ENCODE results near the gene TMEM52.

The TMEM52 gene

DNA sequence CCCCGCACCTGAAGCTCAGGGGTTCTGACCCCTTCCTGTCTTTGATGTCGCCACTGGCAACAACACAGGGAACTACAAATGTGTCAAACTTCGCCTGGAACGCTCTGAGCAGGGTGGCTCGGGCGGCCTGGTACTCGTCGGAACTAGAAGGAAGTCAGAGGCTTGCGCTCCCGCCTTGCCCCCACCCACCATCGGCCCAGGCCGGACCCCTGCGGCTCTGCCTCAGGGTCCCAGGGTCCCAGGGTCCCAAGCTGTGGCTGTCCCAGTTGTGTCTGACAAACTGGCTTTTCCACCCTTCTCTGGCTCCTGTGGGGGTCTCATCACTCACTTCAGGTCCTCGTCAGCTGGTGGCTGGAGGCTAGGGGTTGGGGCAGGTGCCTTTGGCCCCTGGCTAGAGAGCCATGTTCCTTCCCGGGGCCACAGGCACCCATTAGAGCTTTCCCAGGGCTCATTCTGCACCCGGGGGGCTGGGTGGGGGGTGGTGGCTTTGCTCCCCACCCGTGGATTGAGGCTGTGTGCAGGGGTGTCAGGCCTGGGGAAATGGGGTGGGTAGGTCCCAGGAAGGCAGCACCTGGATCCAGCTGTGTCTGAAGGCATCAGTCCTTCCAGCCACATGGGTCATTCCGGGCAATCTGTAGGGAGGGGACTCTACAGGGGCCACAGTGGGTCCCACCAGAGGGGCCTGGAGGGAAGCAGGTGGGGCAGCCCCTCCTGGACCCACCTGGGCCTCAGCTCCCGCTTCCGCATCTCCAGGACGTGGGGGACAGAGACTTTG, 8.0 kb upstream of the TMEM52 start:
- DNase-seq (ENCODE audit: low spot score) = no peak

DNA sequence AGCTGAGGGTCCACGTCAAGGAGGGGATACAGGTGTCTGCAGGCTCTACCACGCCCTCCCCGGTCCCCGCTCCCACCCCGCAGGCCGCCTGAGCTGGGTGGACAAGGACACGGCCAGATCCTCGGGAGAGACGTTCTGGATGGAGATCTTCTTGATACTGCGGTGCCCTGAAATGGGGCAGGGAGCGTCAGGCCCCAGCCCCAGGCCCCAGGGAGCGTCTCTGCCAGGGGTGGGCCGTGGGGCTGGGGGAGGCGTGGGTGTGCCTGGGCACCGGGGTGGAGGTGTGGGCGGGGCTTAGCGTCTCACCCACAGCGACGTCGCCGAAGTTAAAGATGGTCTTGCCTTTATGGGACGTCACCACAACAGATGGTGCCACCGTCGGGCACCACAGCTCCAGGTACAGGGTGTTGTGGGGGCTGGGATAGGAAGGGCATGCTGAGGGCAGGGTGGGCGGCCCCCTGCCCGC, 7.3 kb upstream of the TMEM52 start:
- DNase-seq (ENCODE audit: low spot score) = no peak

DNA sequence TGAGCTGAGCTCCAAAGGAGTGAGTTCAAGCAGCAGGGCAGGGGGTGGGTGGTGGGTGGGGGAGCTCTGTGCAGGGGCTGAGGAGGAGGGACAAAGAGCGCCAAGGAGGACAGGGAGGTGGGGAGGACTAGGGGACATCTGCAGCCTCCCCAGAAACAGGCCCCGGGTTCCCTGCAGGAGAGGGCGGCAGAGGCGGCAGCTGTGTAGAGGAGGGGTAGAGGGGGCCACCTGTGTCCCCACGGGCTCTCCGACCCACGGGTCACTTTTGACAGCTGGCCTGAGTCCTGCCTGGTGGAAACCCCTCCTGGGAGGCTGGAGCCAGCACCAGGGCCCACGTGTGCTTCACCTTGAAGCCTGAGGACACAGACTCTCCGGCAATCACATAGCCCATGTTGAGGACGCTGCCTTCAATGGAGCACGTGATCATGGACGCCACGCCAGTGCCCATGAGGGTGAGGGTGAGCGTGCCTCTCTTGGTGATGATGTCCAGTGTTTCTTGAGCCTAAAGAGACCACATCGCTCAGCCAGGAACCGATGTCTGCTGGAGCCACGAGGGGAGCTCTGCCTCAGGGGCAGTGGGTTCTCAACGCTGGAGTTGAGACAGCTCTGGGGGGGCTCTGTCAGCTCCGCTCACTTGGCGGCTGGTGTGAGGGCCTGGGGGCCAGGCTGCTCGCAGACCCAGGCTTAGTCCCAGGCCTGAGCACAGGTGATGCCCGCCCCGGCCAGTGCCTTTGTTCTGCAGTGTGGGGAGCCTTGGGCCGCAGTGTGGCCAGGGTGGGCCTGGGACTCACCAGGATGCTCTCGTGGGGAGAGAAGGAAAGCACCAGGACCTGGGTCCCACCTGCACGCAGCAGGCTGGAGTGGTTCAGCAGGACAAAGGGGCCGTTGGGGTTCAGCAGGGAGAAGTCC, 6.6 kb upstream of the TMEM52 start:
- DNase-seq (ENCODE audit: low spot score) = no peak

DNA sequence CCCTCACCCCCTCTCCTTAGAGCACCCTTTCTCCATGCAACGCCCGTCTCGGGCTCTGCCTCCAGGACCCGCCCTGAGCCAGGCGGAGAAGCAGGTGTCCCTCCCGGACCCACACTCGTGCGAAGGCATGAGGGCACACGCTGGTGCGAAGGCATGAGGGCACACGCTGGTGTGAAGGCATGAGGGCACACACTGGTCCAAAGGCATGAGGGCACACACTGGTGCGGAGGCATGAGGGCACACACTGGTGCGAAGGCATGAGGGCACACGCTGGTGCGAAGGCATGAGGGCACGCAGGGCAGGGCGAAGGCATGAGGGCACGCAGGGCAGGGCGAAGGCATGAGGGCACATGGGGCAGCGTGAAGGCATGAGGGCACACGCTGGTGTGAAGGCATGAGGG, 5.8 kb upstream of the TMEM52 start:
- DNase-seq (ENCODE audit: low spot score) = no peak

DNA sequence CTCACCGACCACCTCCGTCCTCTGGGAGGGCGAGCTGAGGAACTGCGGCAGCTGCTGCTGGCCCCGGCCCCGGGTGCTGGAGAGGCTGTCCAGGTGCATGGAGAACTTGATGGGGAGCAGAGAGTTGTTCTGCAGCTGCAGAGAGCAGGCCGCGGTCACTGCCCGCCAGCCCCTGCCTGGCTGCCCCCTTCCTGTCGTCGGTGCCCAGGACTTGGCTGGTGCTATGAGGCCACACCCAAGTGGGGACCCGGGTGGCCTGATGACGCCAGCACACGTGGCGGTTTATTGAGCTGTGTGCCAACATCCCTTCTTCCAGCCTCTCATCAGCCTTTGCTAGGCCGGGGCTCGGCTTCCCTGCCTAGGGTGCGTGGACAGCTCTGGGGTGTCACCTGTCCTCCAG, 5.3 kb upstream of the TMEM52 start:
- DNase-seq (ENCODE audit: low spot score) = no peak

DNA sequence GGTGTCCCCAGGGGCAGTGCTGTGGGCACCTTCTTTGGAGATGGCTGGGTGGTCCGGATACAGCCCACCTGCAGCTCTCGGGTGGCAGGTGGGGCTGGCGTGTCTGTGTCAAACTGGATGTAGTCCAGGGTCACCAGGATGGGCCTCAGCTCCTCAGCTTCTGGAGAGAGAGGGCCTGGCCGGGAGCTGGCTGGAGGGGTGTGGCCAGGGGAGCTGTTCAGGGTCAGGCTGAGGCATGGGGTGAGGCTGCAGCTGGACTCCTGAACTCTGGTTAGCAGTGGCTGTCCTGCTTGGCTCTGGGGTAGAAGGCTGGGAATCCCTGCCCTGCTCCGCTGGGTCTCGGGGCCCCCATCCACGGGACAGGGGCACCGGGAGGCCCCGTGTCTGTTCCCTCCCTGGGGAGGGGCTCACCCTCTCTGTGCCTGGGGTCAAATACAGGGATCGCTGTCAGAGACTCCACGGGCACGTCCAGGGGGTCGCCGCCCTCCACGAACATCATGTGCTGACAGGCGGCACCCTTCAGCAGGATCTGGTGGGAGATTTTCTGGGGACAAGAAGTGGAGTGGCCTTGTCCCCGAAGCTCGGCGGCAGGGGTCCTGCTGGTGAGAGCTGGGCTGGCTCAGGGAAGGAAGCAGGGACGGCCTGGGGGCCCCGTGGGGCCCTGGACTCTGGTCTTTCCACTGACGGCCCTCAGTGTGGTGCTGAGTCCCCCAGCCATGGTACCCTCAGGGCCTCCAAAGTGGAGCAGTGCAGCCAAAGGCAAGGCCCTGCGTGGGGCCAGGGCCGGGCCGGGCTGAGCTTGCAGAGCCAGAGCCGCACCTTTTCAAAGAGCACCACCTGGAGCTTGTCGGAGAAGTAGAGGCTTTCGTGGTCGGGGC, 4.1 kb upstream of the TMEM52 start:
- DNase-seq (ENCODE audit: low spot score) = no peak

DNA sequence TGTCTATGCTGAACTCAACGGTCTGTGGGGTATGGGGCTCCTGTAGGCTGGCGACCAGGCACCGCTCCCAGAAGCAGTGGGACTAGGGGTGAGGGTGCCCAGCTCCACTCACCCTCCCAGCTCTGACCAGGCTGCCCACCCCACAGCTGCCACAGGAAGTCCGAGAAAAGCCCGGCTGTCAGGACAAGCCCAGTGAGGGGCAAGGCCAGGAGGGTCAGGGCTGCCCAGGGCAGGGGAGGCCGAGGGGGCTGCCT, 3.5 kb upstream of the TMEM52 start:
- no peak for DNase-seq (ENCODE audit: low spot score)

DNA sequence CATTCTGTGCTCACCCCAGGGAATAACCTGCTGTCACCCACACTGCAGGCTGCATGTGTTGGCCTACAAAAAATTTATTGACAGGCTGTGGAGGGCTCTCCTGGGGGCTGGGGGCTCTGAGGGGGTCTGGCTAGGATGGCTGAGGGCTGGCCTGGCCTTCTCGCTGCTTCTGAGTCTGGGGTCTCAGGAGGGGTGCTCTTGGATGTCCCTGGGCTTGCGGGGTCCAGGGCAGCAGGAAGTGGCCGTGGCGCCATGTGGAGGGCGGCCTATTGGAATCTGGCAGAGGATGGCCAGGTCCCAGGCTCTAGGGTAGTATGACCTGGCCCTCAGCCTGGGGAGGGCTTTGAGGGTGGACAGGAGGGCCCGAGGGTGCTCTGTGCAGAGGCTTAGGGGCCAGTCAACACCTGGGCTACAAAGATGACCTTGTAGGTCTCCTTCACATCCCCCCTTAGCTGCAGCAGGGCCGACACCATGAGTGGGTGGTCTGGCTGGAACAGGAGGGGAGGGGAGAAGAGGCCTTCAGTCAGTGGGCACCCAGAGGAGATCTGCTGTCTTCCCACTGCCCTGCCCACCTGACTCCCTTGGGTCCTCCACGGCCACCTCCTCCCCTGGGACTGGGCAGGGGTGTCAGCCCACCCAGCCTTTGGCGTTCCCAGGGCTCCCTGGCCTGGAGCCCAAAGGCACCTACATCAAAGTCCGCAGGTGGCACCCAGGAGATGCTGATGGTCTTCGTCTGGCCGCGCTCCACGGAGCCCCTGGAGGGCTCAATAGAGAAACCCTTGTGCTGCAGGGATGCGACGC, 3.0 kb upstream of the TMEM52 start:
- no peak for DNase-seq (ENCODE audit: low spot score)

DNA sequence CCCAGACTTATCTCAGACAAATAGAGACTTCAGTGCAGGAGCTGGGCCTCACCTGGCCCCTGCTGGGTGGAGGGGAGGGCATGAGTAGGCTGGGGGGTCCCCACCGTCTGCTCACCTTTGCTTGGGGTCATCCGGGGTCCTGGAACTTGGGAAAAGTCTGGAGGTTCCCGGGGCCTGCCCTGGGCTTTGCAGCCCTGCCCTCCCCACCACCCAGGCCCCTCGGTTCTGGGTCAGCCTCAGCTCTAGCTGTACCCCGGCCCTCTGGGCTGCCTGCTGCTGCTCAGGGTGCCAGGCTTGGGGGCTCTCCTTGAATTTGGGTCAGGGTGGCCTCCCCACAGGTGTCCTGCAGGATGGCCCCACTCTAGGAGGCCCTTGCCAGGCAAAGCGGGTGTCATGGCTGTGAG, 2.4 kb upstream of the TMEM52 start:
- DNase-seq (ENCODE audit: low spot score) = no peak

DNA sequence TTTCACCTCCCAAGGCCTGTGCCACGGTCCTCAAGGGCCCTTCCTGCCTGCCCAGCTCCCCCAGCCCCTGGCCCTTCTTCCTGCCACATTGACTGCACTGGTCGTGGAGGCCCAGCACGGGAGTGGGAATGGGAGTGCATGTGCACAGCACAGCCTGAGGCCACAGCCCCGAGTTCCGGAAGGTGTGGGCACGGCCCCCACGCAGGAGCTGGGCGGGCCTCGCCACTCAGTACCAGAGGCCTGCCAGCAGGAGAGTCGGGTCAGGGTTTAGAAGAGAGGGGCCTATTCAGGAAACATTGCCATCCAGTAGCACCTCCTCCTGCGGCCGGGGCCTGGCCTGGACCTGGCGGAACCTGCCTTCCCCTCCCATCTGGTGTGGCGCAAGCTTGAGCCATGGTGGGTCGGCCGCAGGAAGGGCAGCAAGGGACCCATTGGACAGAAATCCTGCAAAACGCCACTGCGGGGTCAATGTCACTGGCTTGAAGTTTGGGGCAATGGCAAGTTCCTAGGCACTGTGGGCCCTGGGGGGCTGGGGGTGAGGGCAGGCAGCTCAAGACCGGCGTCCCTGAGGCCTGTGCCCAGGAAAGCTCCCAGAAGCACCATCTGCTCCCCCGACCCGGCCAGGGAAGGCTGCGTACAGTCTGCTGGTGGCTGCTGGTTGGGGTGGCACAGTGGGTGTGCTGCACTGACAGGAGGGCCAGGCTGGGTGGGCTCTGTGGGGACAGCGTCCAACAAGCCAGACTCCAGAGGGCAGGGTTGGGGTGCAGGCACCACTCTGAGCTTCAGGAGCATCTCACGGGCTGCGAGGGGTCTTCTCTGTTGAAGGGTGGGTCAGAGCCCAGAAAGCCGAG, 1.8 kb upstream of the TMEM52 start:
- no peak for DNase-seq (ENCODE audit: low spot score)

DNA sequence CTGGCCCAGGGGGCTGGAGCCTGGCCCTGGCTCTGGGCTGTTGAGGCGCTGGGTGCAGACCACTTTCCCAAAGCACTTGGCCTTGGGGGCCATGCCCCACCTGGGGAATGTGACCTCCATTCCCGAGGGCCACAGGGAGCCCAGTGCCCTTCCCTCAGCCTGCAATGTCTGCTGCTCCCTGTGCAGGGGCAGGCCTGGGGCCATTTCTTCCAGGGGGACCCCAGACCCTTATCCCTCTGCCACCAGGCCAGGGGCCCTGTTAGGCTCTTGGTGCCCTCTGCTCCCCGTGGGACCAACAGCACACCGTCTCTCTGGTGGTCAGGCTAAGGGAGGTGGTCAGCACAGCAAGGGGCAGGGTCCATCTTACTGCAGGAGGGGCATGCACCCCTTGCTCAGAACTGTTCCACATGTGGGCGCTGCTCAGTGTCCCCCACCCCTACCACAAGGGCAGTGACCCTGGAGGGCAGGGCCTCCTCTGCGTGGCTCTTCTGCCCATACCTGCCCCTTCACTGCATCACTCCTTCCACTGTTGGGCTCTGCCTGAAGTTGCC, 1.1 kb upstream of the TMEM52 start:
- DNase-seq (ENCODE audit: low spot score) = no peak

DNA sequence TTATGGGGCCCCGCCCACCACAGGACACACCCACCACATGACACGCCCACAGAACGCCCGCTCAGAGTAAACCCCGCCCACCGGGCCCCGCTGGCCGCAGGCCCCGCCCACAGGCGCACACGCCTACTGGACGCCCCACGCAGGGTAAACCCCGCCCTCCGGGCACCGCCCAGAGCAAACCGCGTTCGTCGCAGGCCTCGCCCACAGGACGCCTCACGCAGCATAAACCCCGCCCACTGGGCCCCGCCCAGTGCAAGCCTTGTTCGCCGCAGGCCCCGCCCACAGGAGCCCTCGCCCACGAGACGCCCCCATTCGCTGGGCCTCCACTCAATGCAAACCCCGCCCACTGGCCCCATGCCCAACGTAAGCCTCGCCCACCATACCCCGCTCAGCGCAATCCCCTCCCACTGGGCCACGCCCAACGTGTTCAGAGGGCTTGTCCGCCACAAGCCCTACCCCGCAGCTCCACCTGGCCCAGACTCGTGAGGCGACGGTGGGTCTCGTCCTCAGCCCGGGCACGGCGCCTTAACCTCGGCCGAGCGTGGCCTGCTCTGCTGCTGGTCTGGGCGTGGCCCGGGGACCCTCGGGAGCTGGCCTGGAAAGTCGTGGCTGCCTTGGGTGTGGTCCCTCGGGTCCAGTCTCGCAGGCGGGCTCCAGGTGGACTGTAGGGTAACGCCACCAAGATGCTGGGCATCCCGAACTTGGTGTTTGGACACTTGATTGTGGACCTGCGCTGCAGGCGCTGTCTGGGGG, 401 bp upstream of the TMEM52 start:
- DNase-seq (ENCODE audit: low spot score) = peak; percentile 99

DNA sequence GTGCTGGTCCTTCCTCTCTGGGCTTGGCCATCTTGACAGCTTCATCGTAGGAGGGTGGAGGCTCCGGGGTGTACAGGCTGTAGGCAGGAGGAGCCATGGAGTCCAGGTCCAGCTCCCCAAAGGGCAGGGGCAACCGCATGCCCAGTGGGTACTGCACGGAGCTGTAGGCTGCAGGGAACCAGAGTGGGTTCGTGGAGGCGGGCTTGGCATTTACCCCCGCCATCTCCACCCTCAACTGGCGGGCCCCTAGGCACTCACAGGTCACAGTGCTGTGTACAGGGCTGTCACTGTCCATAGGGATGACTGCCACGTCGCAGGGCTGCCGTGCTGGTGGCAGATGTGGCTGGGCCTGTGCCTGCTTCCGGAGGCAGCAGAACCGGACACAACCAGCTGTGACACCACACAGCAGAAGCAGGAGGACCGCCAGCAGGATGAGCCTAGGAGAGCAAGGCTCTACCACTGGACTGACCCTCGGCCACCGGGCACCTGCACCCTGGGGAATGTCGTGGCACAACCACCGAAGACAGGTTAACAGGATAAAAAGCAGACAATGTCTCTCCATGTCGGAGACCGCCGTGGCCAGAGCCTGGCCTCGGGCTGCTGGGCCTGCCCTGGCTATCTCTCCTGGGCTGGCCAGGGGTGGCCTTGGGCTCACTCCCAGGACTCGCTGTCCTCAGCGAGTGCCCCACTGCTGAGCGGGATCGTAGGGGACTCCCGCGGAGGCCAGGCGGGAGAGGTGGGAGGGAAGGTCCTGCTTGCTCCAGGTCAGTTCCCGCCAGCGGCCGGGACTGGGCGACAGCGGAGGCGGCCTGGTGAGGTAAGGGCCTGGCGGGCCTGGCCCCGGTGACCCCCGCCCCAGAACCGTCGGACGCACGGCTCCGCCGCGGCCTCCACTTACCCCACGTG, 831 bp downstream of the TMEM52 start:
- no peak for DNase-seq (ENCODE audit: low spot score)

DNA sequence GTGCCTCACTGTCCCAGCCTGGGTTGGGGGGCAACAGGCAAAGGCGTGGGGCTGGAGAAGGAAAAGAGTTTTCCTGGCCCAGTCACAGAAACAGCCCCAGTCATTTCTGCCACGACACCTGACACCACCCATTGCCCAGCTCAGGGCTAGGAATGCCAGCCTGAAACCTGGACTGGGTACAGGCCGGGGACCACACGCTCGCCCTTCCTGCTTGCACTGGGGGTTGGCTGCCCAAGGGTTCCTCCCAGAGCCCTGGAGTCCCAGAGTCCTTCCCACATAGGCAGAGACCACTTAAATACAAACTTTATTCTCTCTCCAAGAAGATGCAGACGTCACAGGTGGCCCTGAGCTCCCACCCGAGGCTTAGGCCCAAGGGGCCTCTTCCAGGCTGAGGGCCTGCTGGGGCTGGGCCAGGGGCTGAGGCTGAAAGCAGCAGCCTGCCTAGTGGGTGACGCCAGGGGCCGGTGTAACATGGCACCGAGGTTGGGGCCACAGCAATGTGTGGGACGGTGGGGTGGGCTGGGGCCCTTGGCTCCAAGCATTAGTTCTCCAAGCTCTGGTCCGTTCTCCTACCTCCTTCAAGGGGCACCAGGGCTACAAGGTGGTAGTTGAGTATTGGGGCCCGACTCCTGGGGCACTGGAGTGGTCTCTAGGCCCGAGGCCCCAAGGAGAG, 1.6 kb downstream of the TMEM52 start:
- no peak for DNase-seq (ENCODE audit: low spot score)

DNA sequence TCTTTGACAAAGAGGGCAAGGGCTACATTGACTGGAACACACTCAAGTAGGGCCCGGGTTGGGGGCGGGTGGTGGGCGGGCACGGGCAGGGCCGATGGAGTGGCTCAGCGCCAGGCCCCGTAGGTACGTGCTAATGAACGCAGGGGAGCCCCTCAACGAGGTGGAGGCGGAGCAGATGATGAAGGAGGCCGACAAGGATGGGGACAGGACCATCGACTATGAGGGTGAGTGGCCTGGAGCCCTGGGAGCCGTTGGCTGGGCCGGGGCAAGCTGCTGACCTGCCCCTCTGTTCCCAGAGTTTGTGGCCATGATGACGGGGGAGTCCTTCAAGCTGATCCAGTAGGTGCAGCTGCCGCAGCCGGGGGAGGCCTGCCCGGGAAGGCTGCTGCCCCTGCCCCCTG, 2.2 kb downstream of the TMEM52 start:
- DNase-seq (ENCODE audit: low spot score) = no peak

DNA sequence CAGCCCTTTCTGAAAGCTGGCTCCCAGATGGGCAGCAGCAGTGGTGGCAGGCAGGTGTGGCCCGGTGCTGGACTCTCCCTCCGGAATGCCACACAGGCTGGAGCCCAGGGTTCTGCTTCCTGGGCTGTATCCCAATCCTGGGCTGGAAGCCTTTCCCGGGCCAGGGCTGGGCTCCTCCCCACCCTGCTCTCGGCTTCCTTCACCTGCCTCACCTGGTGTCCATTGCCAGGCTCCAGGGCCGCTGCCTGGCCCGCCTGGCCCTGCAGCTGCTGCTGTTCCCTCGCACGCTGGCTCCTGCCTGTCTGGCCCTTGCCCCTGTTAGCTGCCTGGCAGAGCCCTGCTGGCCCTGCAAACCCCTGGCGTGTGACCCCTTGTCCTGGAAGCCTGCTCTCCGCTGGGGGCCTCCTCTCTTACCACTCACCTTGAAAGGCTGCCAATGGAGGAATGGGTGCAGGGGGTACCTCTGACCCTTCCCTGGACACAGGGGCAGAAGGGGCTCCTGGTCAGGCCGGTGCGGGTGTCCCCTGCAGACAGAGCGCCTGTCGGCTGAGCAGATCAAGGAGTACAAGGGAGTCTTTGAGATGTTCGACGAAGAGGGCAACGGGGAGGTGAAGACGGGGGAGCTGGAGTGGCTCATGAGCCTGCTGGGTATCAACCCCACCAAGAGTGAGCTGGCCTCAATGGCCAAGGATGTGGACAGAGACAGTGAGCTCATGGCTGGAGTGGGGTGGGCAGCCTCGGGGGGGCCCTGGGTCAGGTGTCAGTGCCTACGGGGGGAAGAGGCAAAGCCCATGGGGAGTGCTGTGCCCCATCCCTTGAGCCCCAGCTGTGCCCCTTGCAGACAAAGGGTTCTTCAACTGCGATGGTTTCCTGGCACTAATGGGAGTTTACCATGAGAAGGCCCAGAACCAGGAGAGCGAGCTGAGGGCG, 2.9 kb downstream of the TMEM52 start:
- no peak for DNase-seq (ENCODE audit: low spot score)

All from iPS-NIHi11 (cell line).